ENCODE measurements around the gene PARP16.
A peak's percentile ranks its signal among the peaks of the same experiment; 100 is the strongest.

Gene PARP16

DNA sequence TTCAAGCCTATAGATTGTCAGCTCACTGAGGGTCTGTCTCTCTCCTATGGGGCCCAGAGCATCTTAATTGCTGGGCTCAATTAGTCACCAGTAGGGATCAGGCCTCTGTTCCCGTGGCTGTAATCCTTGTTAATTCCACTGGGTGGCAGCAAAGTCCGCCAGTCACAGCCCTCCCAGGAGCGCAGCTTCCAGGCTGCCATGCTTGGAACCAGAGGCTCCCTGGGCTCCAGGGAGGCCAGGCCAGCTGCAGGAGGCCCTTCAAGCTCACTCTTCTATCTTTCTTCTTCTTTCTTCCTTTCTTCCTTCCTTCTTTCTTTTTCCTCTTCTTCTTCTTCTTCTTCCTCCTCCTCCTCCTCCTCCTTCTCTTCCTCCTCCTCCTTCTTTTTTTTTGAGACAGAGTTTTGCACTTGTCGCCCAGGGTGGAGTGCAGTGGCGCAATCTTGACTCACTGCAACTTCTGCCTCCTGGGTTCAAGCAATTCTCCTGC is 32.2 kb upstream of the PARP16 start:
- no peaks in the 10 kb centered on the region for H4K20me1 ChIP-seq (ENCODE audit: insufficient read depth, low read length, poor library complexity, severe bottlenecking)
- no peaks in the 10 kb centered on the region for H3K79me2 ChIP-seq (ENCODE audit: insufficient read depth, low read length)
- H3K9ac ChIP-seq (ENCODE audit: low read depth, low read length, poor library complexity, severe bottlenecking): no peak overlapping the region
- H2AFZ ChIP-seq (ENCODE audit: low read length): peak overlapping the region; percentile 14; the same call in 1 of the 2 replicates
- H3K4me2 ChIP-seq (ENCODE audit: low read depth, low read length, poor library complexity, severe bottlenecking): no peak overlapping the region
- no peak overlapping the region for H3K4me3 ChIP-seq (ENCODE audit: low read length, poor library complexity, severe bottlenecking)
- no peaks in the 10 kb centered on the region for H3K27me3 ChIP-seq (ENCODE audit: insufficient read depth, low read length, poor library complexity, severe bottlenecking)
- H3K9me2 ChIP-seq (replicated peaks; ENCODE audit: low read depth, low read length): no peaks in the 10 kb centered on the region
- H3F3A ChIP-seq (ENCODE audit: low read depth): no peaks in the 10 kb centered on the region
- H3K9me3 ChIP-seq (ENCODE audit: insufficient read depth, low read depth, low read length): no peaks in the 10 kb centered on the region
- H3K36me3 ChIP-seq (ENCODE audit: insufficient read depth, low read length): no peaks in the 10 kb centered on the region
- H3K4me1 ChIP-seq (ENCODE audit: insufficient read depth, low read length, poor library complexity, severe bottlenecking): no peaks in the 10 kb centered on the region
- no peak for TF ChIP-seq EZH2phosphoT487 (IDR thresholded peaks at IDR 0.05; ENCODE audit: borderline replicate concordance)
- TF ChIP-seq, protein P1, sequence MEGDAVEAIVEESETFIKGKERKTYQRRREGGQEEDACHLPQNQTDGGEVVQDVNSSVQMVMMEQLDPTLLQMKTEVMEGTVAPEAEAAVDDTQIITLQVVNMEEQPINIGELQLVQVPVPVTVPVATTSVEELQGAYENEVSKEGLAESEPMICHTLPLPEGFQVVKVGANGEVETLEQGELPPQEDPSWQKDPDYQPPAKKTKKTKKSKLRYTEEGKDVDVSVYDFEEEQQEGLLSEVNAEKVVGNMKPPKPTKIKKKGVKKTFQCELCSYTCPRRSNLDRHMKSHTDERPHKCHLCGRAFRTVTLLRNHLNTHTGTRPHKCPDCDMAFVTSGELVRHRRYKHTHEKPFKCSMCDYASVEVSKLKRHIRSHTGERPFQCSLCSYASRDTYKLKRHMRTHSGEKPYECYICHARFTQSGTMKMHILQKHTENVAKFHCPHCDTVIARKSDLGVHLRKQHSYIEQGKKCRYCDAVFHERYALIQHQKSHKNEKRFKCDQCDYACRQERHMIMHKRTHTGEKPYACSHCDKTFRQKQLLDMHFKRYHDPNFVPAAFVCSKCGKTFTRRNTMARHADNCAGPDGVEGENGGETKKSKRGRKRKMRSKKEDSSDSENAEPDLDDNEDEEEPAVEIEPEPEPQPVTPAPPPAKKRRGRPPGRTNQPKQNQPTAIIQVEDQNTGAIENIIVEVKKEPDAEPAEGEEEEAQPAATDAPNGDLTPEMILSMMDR (conservative IDR thresholded peaks at IDR 0.05; ENCODE audit: low read length): peak; percentile 89

DNA sequence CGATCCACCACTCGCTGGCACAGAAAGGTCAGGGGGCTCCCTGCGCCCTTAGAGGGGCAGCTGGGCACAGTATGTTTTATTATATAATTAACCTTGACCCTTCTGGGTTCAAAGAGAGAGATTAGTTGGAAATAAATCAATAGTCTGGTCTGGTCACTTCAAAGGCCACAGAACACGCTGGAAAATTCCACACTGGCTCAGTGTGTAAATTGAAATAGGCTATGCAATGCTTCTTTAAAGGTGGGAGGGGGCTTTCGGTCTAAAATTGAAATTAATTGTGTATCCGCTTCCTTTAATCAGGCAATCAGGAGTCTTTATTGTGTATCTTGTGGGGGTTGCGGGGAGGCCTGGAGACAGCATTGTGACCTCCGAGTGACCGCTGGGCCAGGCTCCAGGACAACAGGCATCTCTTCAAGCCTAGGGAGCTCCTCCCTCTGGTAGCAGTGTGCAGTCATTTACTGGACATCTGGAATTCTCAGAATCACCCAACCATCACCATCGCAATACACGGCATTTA is 25.8 kb upstream of the PARP16 start:
- TF ChIP-seq, protein P1 (conservative IDR thresholded peaks at IDR 0.05; ENCODE audit: low read length): no peak
- TF ChIP-seq EZH2phosphoT487 (IDR thresholded peaks at IDR 0.05; ENCODE audit: borderline replicate concordance): no peak
- Histone ChIP-seq H3K27me3 (ENCODE audit: insufficient read depth, low read length, poor library complexity, severe bottlenecking) (no peaks in the 10 kb centered on the region), H3K4me3 (ENCODE audit: low read length, poor library complexity, severe bottlenecking) (no peak overlapping the region), H3K9me3 (ENCODE audit: insufficient read depth, low read depth, low read length) (no peaks in the 10 kb centered on the region), H3K4me2 (ENCODE audit: low read depth, low read length, poor library complexity, severe bottlenecking) (no peak overlapping the region), H3K9ac (ENCODE audit: low read depth, low read length, poor library complexity, severe bottlenecking) (no peak overlapping the region), H3F3A (ENCODE audit: low read depth) (no peaks in the 10 kb centered on the region), H3K9me2 (replicated peaks; ENCODE audit: low read depth, low read length) (no peaks in the 10 kb centered on the region), H3K4me1 (ENCODE audit: insufficient read depth, low read length, poor library complexity, severe bottlenecking) (no peaks in the 10 kb centered on the region), H2AFZ (ENCODE audit: low read length) (no peak overlapping the region), H3K36me3 (ENCODE audit: insufficient read depth, low read length) (no peaks in the 10 kb centered on the region), H4K20me1 (ENCODE audit: insufficient read depth, low read length, poor library complexity, severe bottlenecking) (no peaks in the 10 kb centered on the region), H3K79me2 (ENCODE audit: insufficient read depth, low read length) (no peaks in the 10 kb centered on the region)

- Histone ChIP-seq H3K4me3 (ENCODE audit: low read length, poor library complexity, severe bottlenecking) (no peak overlapping the region), H3K4me1 (ENCODE audit: insufficient read depth, low read length, poor library complexity, severe bottlenecking) (no peaks in the 10 kb centered on the region), H3K36me3 (ENCODE audit: insufficient read depth, low read length) (no peaks in the 10 kb centered on the region), H4K20me1 (ENCODE audit: insufficient read depth, low read length, poor library complexity, severe bottlenecking) (no peaks in the 10 kb centered on the region), H3K4me2 (ENCODE audit: low read depth, low read length, poor library complexity, severe bottlenecking) (no peak overlapping the region), H3F3A (ENCODE audit: low read depth) (no peaks in the 10 kb centered on the region), H3K79me2 (ENCODE audit: insufficient read depth, low read length) (no peaks in the 10 kb centered on the region), H3K27me3 (ENCODE audit: insufficient read depth, low read length, poor library complexity, severe bottlenecking) (no peaks in the 10 kb centered on the region), H3K9me3 (ENCODE audit: insufficient read depth, low read depth, low read length) (no peaks in the 10 kb centered on the region), H3K9ac (ENCODE audit: low read depth, low read length, poor library complexity, severe bottlenecking) (no peak overlapping the region), H2AFZ (ENCODE audit: low read length) (no peak overlapping the region), H3K9me2 (replicated peaks; ENCODE audit: low read depth, low read length) (no peaks in the 10 kb centered on the region)
- TF ChIP-seq EZH2phosphoT487 (IDR thresholded peaks at IDR 0.05; ENCODE audit: borderline replicate concordance): no peak
- TF ChIP-seq, protein P1 (conservative IDR thresholded peaks at IDR 0.05; ENCODE audit: low read length): no peak
These were observed 25.1 kb upstream of the PARP16 start for GRCh38 chr15:65311760-65312159.

Data from Loucy (cell line).